GM19240 (cell line): Measurements from ENCODE around the gene CDH23.

Experiments used
- DNase-seq: peaks from one replicate; pipeline ENCODE4 v3.0.0; 2011; ENCODE audit warnings: low spot score; ENCODE audit not compliant: insufficient read length

The CDH23 gene

DNA sequence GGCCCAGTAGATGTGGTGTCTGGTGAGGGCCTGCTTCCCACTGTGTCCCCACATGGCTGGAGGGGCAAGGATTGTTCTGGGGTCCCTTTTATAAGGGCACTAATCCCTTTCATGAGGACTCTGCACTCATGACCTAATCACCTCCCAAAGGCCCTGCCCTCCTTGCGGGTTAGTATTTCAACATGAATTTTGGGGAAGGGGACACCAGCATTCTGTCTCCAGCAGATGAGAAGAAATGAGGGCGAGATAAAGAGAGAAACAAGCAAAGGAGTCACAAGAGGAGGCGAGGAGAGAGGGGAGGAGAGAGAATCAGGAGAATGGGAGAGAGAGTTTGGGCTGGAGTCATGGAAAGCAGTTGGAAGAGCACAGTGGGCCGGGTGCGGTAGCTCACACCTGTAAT lies 239.1 kb downstream of the CDH23 start:
- DNase-seq: no peak

DNA sequence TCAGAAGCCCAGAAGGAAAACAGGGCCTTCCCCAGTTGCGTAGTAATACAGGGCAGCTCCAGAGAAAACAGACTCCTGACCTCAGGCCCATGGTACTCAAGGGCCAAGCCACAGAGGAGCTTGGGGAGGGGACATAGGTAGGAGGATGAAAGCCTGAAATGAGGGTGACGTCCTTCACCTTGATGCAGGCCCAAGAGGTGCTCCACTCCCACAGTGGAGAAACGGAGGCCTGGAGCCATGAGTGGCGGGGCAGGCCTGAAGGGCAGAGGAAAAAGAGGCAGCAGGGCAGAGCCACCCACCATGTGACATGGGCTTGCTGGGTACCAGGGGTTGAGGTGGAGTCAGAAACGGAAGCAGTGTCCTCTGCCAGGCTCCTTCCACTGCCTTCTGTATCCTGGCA lies 239.9 kb downstream of the CDH23 start:
- no peak for DNase-seq

DNA sequence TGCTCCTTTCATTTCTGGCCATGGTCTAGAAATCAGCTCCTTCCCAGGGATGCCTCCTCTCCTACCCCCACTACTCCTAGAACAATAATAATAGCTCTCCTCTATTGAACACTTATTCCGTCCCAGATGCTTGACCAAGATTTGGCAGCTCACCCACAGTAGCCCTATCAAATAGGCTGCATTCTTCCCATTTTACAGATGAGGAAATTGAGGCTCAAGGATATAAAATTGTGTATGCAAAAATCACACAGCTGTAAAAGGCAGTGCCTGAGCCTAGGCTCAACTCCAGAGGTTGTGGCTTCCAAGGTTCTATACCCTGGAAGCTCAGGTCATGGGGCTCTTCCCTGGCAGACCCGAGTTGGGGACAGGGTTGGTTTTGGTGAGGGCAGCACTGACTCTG lies 240.6 kb downstream of the CDH23 start:
- DNase-seq: no peak

DNA sequence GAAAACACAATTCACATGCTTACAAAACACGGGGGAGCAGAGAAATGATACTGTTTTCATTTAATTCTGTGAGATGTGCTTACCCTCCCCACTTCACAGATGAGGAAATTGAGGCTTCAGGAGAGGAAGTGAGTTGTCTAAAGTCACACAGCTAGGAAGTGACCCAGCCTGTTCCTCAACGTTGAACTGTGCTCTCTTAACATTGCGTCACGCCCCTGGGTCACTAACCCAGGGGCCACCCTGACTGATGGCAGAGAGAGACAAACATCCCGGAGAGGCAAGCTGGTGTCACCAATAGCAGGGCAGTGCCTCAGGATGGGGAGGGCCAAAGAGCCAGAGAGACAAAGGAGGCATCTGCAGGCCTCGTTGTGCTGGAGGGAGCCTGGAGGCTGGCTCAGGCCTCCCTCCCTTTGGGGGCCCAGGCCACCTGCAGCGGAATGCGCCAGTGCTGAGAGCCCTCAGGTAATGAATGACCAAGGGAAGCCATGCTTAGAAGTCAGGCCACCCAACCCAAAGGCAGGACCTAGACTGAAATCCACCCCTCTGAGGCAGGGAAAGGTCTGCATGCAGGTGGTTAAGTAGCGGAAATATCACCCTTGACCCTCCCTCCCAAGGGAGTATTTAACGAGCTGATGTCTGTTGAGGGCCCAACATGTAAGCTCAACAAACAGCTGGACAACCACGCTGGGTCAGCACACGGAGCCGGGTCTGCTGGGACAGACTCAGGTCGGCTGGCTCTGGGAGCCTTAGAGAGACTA lies 241.5 kb downstream of the CDH23 start:
- DNase-seq: no peak

DNA sequence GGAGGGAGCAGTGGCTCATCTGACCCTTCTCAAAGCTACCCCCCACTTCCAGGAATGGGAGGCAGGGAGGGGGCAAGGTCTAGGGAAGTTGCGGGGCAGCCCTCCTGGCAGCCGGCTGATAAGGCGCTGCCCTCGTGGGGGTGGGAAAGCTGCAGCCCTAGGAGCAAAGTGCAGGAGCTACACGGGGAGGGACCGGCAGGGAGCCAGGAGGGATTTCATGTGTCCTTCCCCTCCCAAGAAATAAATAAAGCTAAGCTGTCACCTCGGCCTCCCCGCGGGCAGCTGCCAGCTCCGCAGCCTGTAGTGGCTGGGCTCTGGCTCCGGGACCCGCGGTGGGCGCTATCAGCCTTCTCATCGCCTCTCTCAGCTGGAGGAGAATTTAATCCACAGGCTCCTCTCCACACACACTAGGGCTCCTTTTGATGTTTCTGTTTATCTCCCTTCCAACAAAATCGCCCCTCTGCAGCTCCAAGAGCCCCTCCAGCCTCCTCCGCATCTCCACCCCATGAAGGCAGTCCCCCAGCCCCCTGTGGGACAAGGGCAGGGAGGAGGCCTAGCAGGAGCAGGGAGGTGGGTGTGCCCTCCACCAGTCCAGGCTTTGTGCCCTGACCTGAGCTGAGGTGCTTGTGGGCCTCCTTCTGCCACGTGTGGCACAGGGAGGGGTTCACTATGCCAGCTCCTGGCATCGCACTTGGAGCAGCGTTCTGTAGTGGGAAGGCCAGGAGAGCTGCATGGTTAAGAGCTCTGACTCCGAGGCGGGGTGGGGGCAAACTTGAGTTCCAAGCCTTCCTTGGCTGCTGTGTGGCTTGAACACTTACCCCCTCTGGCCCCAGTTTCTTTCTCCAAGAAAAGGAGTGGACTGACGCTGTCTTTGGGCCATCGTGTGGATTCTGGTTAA lies 242.4 kb downstream of the CDH23 start:
- DNase-seq: no peak

DNA sequence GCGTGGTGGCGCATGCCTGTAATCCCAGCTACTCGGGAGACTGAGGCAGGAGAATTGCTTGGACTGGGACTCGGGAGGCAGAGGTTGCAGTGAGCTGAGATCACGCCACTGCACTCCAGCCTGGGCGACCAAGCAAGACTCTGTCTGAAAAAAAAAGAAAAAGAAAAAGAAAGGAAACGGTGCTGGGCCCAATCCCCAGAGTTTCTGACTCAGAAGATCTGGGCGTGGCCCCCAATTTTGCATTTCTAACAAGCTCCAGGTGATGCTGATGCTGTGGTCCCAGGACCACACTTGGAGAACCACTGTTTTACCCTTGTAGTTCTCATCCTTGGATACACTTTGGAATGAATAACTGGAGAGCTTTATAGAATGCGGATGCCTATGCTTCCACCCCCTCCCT lies 243.9 kb downstream of the CDH23 start:
- no peak for DNase-seq

DNA sequence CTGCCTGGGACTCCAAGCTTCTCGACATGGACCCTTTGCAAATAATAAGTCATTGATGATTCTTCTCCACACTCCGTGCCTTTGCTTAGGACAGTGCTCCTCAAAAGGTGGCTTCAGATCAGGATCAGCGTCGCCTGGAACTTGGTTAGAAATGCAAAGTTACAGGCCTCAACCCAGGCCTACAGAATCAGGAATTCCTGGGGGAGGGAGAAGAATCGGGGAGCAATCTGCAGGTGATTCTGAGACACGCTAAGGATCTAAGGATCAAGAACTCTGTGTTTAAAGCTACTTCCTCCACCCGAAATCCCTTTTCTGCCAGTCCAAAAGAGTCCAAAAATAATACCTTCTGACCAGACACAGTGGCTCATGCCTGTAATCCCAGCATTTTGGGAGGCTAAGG lies 244.7 kb downstream of the CDH23 start:
- no peak for DNase-seq

DNA sequence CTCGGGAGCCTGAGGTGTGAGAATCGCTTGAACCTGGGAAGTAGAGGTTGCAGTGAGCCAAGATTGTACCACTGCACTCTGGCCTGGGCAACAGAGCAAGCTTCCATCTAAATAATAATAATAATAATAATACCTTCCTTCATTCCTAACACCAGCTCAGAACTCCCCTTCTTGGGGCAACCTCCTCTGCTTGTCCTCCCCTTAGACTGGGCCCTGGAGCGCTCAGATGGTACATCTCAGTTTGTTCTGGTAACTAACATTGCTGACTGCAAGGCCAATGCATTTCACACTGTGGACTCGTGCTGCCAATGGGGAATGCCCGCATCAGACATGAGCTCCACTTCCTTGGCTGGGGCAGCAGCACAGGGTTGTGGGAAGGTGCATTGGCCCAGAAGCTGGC lies 245.3 kb downstream of the CDH23 start:
- no peak for DNase-seq

DNA sequence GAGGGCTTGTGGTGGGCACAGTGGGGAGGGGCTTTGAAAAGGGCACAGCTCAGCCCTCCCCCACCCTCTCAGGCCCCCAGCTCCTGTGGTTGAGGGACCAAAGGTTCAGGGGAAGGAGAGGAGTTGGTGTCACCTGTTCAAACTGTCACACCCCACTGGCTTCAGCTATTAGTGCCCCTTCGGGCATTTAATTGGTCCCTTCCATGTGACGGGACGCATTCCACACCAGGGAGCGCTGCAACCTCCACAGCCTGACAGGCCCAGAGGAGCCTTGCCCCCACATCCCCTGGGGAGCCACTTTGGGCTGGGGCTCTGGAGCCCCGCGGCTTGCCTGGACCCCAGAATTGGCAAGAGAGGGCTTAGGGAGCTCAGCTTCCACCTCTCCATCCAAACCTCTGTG lies 247.2 kb downstream of the CDH23 start:
- no peak for DNase-seq

DNA sequence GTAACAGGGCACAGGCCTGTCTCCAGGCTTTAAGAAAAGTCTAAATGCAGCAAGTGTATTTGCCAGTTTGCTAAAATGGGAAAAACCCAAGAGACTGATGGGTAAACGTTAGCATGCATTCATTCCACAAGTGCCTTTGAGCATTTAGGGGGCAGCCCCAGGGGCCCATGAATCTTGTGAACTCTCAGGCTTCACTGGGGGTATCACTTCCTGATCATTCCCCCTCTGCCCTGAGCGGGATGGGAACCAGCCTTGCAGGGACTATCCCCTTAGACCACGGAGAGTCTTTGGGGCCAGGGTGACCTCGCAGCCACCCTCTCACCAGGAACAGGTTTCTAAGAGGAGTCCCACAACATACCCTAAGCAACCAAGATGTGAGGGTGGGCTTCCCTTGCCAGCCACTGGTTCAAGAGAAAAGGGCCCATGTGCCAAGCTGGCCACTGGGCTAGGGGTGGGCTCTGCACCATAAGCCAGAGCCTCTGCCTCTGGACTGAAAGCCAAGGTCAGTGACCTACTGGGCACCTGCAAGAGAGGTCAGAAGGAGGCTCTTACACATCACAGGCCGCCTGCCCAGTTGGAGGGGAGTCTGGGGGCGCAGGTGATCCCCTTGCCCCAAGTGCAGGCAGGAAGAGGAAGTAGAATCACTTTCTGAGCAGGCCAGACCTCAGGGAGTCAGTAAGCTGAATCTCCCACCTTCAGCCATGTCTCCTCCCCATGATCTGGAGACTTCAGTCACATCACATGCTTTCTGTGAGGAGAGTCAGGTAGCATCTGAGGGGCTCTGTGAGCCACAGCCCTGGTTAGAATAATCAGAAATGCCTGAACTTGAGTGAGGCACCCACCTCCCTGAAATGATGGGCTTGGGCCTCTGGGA lies 247.8 kb downstream of the CDH23 start:
- no peak for DNase-seq

DNA sequence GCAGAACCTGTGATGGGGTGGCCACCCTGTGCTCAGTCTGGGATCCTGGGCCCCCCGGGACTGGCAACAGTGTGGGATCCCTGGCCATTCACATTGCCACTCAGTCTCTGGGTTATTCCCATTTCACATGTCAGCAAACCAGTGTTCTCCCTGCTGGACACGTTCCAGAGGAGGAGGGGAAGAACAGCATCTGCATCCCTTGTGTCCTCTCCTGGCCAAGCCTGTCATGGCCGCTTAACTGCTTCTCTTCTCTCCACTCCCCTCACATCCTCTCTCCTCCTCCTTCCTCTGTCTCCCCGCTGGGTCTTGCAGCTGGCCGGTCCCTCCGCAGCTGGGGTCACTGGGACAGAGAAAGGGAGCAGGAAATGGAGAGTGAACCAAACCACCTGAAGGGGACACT lies 248.5 kb downstream of the CDH23 start:
- DNase-seq: no peak

DNA sequence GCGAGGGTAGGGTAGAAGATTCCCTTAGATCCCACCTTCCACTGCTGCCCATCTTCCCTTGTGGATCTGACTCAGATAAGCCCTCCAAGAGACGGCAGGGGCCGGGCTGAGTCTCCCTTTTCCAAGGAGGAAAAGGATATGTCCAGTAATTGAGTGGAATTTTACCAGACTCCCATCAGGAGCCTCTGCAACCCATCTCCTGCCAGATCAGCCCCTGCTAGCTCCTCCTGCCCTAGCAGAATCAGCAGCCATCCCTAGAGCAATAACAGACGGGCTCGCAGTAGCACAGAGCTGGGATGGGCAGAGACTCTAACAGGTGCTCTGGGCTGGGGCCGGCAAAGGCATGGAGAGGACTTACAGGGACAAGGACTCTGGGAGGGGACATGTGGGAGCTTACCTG lies 249.3 kb downstream of the CDH23 start:
- no peak for DNase-seq

DNA sequence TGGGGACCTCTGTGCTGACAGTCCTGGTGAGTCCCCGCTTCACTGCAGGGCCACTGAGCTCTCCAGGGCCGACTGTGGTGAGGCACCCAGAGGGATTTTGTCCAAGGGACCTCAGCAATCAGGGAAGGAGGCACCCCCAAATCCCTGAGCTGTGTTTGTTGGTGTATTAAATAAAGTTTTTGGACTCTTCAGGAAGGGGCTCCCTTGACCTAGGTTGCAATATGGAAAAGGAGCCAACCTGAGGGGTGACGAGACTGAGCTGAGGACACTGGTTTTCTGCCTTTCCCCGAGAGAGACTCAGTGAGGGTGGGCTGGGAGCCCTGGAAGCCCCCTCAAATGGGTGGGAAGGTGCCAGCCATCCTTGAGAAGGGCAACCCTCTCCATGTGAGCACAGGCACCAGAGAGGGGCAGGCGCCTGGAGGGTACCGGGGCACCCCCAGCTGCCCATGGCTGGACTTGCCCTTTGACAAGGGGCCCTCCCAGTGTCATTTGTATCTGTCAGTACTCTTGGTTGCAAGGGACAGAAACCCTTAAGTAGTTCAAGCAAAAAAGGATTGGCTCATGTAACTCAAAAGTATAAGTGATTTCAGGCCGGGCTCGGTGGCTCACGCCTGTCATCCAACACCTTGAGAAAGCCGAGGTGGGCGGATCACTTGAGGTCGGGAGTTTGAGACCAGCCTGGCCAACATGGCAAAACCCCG lies 250.0 kb downstream of the CDH23 start:
- no peak for DNase-seq

DNA sequence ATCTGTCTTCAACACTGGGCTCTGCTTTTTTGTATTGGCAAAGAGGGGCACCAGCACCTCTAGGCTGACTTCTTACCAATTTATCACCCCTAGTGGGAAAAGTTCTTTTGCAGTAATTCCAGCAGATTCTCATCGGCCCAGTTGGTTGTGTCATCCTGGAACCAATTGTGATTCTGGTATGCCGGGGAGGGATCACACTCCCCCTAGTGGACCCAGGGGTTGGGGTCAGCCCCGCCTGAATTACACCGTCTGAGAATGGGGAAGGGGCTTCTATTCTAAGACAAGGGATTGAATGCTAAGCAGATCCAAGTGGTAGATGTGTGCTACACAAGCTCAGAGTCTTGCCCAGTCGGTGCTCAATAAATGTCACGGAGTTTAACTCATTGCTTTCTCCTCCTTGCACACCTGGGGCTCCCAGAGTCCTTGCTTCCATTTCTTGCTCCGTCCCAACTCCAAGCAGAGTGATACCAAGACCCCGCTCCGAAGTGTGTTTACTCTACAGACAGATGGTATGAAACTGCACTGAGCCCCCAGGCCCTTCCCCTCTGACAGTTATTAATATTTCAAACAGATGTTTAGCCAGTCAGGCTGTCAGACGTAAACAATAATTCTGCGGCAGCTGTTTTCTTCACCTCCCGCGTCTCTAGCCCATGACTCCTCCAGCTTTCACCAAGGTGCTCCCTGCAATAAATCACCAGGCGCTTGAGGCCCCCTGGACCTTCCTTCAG lies 251.0 kb downstream of the CDH23 start:
- DNase-seq: no peak

DNA sequence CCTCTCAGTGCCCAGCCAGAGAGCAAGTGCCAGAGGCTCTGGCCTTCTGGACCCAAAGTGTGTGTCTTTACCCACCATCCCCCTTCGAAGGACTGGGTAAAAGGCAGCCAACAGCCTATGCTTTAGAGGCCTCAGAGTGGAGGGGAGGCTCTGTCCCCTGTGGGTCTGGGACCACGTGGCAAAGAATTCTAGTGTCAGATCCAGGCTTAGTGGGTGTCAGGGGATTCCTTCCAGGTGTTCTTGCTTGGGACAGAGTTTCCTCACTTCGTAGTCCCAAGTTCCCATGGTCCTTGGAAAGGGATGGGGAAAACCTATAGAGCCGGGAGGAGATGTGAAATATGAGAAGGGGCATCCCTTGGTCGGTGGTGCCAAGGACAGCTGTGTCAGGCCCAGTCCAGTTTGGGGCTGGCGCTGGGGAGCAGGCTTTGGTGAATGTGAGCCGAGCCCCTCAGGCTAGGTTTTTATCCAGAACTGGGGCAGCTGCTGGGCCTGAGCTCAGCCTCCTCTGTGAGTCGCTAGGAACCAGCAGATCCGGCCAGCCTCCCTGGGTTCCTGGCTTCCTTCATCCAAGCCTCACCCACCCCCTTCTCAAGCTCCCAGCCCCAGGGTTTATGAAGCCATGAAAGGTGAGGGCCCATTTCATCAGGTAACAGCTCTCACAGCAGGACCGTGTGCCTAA lies 251.7 kb downstream of the CDH23 start:
- DNase-seq: no peak

DNA sequence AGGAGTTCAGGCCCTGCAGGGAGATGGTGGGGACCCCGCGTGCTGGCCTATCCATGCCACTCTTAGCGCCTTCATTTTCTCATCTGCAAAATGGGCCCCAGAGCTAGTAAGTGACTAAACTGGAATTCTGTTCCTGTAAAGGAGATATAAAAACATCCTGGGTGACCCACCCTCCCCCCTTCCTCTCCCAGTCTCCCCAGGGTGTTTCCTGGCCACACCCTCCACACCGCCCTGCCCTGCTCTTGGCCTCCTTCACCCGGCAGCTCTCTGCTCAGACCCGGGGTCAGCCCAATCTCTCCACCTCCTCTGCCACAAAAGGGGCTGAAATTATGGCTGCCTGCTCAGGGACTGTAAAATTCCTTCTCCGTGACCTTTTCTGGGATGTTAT lies 252.2 kb downstream of the CDH23 start:
- no peak for DNase-seq

DNA sequence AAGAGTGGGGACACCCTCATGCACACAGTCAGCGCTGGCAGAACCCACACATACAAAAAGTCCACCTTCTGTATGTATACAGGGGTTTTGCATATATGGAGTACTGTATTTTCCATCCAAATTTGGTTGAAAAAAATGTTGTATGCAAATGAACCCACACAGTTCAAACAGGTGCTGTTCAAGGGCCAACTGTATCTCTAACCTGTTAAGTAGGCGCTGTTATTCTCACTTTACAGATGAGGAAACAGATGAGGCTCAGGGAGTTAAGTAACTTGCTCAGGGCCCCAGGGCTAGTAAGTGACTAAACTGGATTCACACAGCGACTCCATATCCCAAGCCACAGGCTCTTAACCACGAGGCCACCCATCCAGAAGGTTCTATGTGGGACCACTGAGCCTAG lies 252.9 kb downstream of the CDH23 start:
- DNase-seq: no peak

DNA sequence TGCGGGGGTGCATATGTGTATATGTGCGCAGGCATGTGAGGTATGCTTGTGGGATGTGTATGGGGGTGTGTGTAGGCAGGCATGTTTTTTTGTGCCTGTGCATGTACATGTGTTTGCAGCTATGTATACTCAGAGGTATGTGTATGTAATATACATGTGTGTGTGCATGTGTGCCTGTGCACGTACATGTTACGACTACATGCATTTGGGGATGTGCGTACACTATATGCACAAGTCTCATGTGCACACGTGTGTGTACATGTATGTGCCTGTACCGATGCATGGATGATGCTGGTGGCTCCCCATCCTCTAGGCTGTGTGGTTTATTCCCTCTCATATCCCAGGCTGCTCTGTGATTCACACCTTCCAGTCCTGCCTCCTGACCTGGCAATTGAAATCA lies 253.7 kb downstream of the CDH23 start:
- DNase-seq: no peak

DNA sequence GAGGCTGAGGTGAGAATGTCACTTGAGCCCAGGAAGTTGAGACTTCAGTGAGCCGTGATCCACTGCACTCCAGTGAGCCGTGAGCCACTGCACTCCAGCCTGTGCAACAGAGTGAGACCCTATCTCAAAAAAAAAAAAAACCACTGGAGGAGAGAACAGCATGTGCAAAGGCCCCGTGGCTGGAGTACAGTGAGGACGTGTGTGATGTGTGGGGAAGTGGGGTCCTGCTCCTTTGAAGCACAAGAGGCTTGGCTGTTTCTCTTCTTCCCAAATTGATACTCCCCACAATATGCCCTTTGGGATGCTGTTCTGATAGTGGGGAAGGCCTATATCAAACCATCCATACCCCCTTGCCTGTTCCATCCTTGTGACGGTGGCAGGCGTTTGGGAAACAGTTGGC lies 254.7 kb downstream of the CDH23 start:
- no peak for DNase-seq

DNA sequence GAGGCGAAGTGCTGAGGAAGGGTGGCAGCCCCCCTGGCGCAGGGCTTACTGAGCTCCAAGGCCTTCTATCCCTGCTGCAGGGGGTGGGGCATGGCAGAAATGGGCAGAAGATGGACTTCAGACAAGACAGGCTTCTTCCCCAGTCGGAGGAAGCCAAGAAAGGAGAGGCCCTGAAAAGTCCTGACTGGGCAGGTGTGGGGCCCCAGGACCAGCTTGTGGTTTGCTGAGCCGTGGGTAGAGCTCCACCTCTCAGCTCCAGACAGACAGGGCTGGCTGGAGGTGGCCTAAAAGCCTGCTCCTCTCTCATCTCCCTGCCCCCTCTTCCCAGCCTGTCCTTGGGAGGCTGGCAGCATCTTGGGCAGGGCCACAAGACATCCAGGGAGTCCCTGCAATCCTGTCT lies 255.2 kb downstream of the CDH23 start:
- DNase-seq: no peak
